GM12878 (cell line): ENCODE results near the gene FANCC. TPM values are rescaled to one million over a fixed set of nuclear protein-coding genes. Genes with fewer than 3 reads are reported as not detected.

Source experiments
- ATAC-seq: fragments of 200-7000 bp; cut with Tn5 transposase; 3 replicates; pipeline ENCODE4 v1.9.1; 2020; ENCODE audit warnings: mild to moderate bottlenecking, moderate library complexity
- BruUV-seq: library from RNA; stranded (reverse); fragments of 400-500 nt; replicated peaks from 2 replicates; lab custom pipeline; 2021; lab: Mats Ljungman, UMichigan
- CTCF ChIA-PET: fragments of 300-600 bp; sonication (Branson Sonifier 250); formaldehyde crosslinking; extraction: SDS; loops from one replicate; lab custom pipeline; 2021; ENCODE audit warnings: inconsistent platforms; lab: Yijun Ruan, JAX
- POLR2A ChIA-PET: fragments of 350-600 bp; formaldehyde crosslinking; extraction: SDS; loops from one replicate; lab custom pipeline; 2021; ENCODE audit warnings: inconsistent platforms; lab: Charles Lee
- RAD21 ChIA-PET: fragments of 300-600 bp; sonication (Branson Sonifier 250); formaldehyde crosslinking; loops from one replicate; lab custom pipeline; 2023; ENCODE audit warnings: antibody characterized with exemption; ENCODE audit not compliant: unreplicated experiment; lab: Charles Lee
- SMC1A ChIA-PET: fragments of 300-600 bp; sonication (Branson Sonifier 250); formaldehyde crosslinking; loops from one replicate; lab custom pipeline; 2023; ENCODE audit not compliant: unreplicated experiment, uncharacterized antibody; lab: Charles Lee
- DNase-seq: peaks from one replicate; pipeline ENCODE4 v3.0.0-alpha.2; 2011; ENCODE audit warnings: low read depth, low spot score
- FAIRE-seq: peaks from 3 replicates; lab custom pipeline; 2011; peaks lifted over from hg19 to GRCh38; lab: Jason Lieb, UNC
- H2AFZ ChIP-seq: 2 replicates; pipeline ENCODE4 v1.6.0; 2011; ENCODE audit warnings: low read depth, low read length, control low read depth; ENCODE audit not compliant: control insufficient read depth
- H3K27ac ChIP-seq: 2 replicates; pipeline ENCODE4 v1.5.1; 2011; ENCODE audit warnings: control low read depth; ENCODE audit not compliant: control insufficient read depth, insufficient read depth
- H3K27me3 ChIP-seq, 2 experiments: replicated peaks in 1 of 2; 2 replicates each; pipeline versions ENCODE4 v1.6.0 to v1.6.1; 2011; ENCODE audit warnings: low read length in 1 of 2; ENCODE audit not compliant: control insufficient read depth in 2 of 2, insufficient read depth in 2 of 2
- H3K36me3 ChIP-seq, 2 experiments: 2 replicates each; pipeline ENCODE4 v1.5.1; 2011; ENCODE audit warnings: low read length in 1 of 2; ENCODE audit not compliant: control insufficient read depth in 2 of 2, insufficient read depth in 2 of 2
- H3K4me1 ChIP-seq: 2 replicates; pipeline ENCODE4 v1.6.1; 2011; ENCODE audit warnings: mild to moderate bottlenecking, low read length, moderate library complexity, mixed read lengths; ENCODE audit not compliant: control insufficient read depth, insufficient read depth
- H3K4me2 ChIP-seq: 2 replicates; pipeline ENCODE4 v1.6.0; 2011; ENCODE audit warnings: control low read depth; ENCODE audit not compliant: control insufficient read depth, insufficient read depth
- H3K4me3 ChIP-seq: fragments of 200-600 bp; sonication (generic); 2 replicates; pipeline ENCODE4 v1.5.1; 2016
- H3K79me2 ChIP-seq: 2 replicates; pipeline ENCODE4 v1.6.0; 2011; ENCODE audit warnings: low read length; ENCODE audit not compliant: control insufficient read depth, insufficient read depth
- H3K9ac ChIP-seq: 2 replicates; pipeline ENCODE4 v1.8.0; 2011; ENCODE audit warnings: low read length, control low read depth, mixed read lengths; ENCODE audit not compliant: control insufficient read depth, insufficient read depth
- H3K9me3 ChIP-seq: replicated peaks from 3 replicates; pipeline ENCODE4 v1.5.1; 2011; ENCODE audit warnings: mild to moderate bottlenecking, low read length; ENCODE audit not compliant: control insufficient read depth, insufficient read depth
- H4K20me1 ChIP-seq: 2 replicates; pipeline ENCODE4 v1.6.0; 2011; ENCODE audit not compliant: control insufficient read depth, insufficient read depth
- BCL11A ChIP-seq: IDR thresholded peaks from 2 replicates; pipeline ENCODE4 v1.6.1; 2011; ENCODE audit warnings: low read depth, low read length
- CUX1 ChIP-seq: IDR thresholded peaks from 2 replicates; pipeline ENCODE4 v1.6.1; 2012; ENCODE audit warnings: improper control_type of control experiment, low read depth, low read length; ENCODE audit not compliant: insufficient replicate concordance
- JUND ChIP-seq: IDR thresholded peaks from 2 replicates; pipeline ENCODE4 v1.6.1; 2012; ENCODE audit warnings: low read depth, mild to moderate bottlenecking, low read length, improper control_type of control experiment, moderate library complexity
- KAT2A ChIP-seq: conservative IDR thresholded peaks from 2 replicates; pipeline ENCODE4 v1.6.1; 2011; ENCODE audit warnings: low read depth, low read length; ENCODE audit not compliant: control insufficient read depth
- NFXL1 ChIP-seq: fragments of 450-650 bp; IDR thresholded peaks from 2 replicates; pipeline ENCODE4 v1.6.1; 2017; ENCODE audit warnings: antibody characterized with exemption, mild to moderate bottlenecking, borderline replicate concordance
- NR2C1 ChIP-seq: fragments of 450-650 bp; IDR thresholded peaks from 2 replicates; pipeline ENCODE4 v1.6.1; 2017; ENCODE audit warnings: antibody characterized with exemption, mild to moderate bottlenecking, moderate library complexity
- NR2C2 ChIP-seq: IDR thresholded peaks from 2 replicates; pipeline ENCODE4 v1.6.1; 2011; ENCODE audit warnings: borderline replicate concordance, low read depth; ENCODE audit not compliant: control insufficient read depth, insufficient read length
- POLR2A ChIP-seq: IDR thresholded peaks from 2 replicates; pipeline ENCODE4 v1.6.1; 2011; ENCODE audit warnings: low read depth, mild to moderate bottlenecking, low read length
- SIN3A ChIP-seq: IDR thresholded peaks from 2 replicates; pipeline ENCODE4 v1.6.1; 2012; ENCODE audit warnings: low read depth, low read length, improper control_type of control experiment
- SMAD5 ChIP-seq: IDR thresholded peaks from 2 replicates; pipeline ENCODE4 v1.6.1; 2016; ENCODE audit warnings: antibody characterized with exemption, low read depth
- USF2 ChIP-seq: IDR thresholded peaks from 2 replicates; pipeline ENCODE4 v1.6.1; 2011; ENCODE audit warnings: low read depth, low read length, improper control_type of control experiment, borderline replicate concordance
- YY1 ChIP-seq: IDR thresholded peaks from 2 replicates; pipeline ENCODE4 v1.6.1; 2011; ENCODE audit warnings: low read depth, mild to moderate bottlenecking, low read length
- ZBED1 ChIP-seq: IDR thresholded peaks from 2 replicates; pipeline ENCODE4 v1.6.1; 2016; ENCODE audit warnings: borderline replicate concordance
- ZBTB33 ChIP-seq: fragments of 450-650 bp; IDR thresholded peaks from 2 replicates; pipeline ENCODE4 v1.6.1; 2017; ENCODE audit warnings: mild to moderate bottlenecking
- ZNF622 ChIP-seq: fragments of 450-650 bp; IDR thresholded peaks from 2 replicates; pipeline ENCODE4 v1.6.1; 2017; ENCODE audit warnings: mild to moderate bottlenecking, inconsistent platforms
- WGBS: methylation state at CpG from one replicate; pipeline ENCODE4 v1.1.6; 2016; ENCODE audit warnings: low lambda C conversion rate; ENCODE audit not compliant: insufficient replicate concordance, insufficient coverage; ENCODE audit errors: missing lambda C conversion rate; 5-methylcytosine and 5-hydroxymethylcytosine counted together
- in situ Hi-C: fragments of 300-500 bp; cut with MboI; formaldehyde crosslinking; loops from 9 replicates; pipeline ENCODE4 v1.14.3; 2018; ENCODE audit warnings: mixed read lengths
- intact Hi-C: fragments of 100-400 bp; cut with micrococcal nuclease; formaldehyde crosslinking; loops from one replicate; pipeline ENCODE4 v1.14.2; 2022; ENCODE audit not compliant: unreplicated experiment
- polyA plus RNA-seq, 11 experiments: library from polyadenylated mRNA; depleted of rRNA in 4 of 11; unstranded in 6 of 11; stranded (reverse) in 5 of 11; fragments of >200 nt; fragmentation: Nextera tagmentation in 4 of 11; fragmentation: Illumina TruSeq in 1 of 11; extraction: Ambion mirVana in 4 of 11; extraction: Trizol in 1 of 11; gene quantifications; 1 replicate in 1 of 11; 2 replicates in 10 of 11; pipeline versions ENCODE4 v1.2.1 to v1.2.3, GENCODE V29; 2011 to 2016; ENCODE audit warnings: inconsistent platforms in 2 of 11, missing spikeins in 2 of 11, low read depth in 1 of 11
- total RNA-seq, 4 experiments: library from RNA; depleted of rRNA in 3 of 4; stranded (reverse); fragments of >200 nt in 3 of 4; fragmentation: Illumina TruSeq in 1 of 4; extraction: Trizol in 1 of 4; gene quantifications; 2 replicates each; pipeline versions ENCODE4 v1.2.1 to v1.2.3, GENCODE V29; 2013 to 2021

The FANCC gene
- total and polyA plus RNA-seq, 10 of the 15 experiments (the other 5 are each of a cell fraction or from before 2014, with no cell fraction given) = 1.2 to 16.8 (median 10.5) TPM

- TF ChIP-seq NR2C2 = no peak
- TF ChIP-seq NR2C1 = no peak
- no peak for TF ChIP-seq CUX1
- no peak for TF ChIP-seq SIN3A
Measured at GRCh38 chr9:95089257-95090022, 228.1 kb downstream of the FANCC start (continued).

- in situ Hi-C loops = no loop called here
- TF ChIP-seq BCL11A = no peak
- TF ChIP-seq NFXL1 = no peak
- TF ChIP-seq USF2 = no peak
- TF ChIP-seq POLR2A = no peak
- TF ChIP-seq ZBED1 = no peak
- TF ChIP-seq SMAD5 = no peak
- TF ChIP-seq JUND = no peak
- no peak for TF ChIP-seq ZNF622
- TF ChIP-seq ZBTB33 = no peak
- TF ChIP-seq KAT2A = no peak
- no peak for TF ChIP-seq YY1
Measured at GRCh38 chr9:95088421-95089161, 228.9 kb downstream of the FANCC start.

More at GRCh38 chr9:95088421-95089161, 228.9 kb downstream of the FANCC start:
- ChIA-PET CTCF (interaction anchor here (1.4 to 1.6 kb wide), 2 partner anchors 43 to 408 kb away, joined by 4 read pairs; no protein-coding TSS in a partner anchor), POLR2A (no interaction called here), SMC1A (no interaction called here), RAD21 (no interaction called here)
- intact Hi-C loops = no loop called here
- WGBS = 89% methylated on average over 25 of the region's 26 CpGs
- peaks cover 0 to 2% of the 10 kb centered on the region in 2 experiments; a peak in 2 of 4 replicates for H3K36me3 ChIP-seq
- no peaks in the 10 kb centered on the region for H3K9me3 ChIP-seq
- no peak overlapping the region for H3K9ac ChIP-seq
- FAIRE-seq (no peak), DNase-seq (no peak), ATAC-seq (no peak)
- BruUV-seq = no TSS peak
- no peaks in the 10 kb centered on the region for H3K79me2 ChIP-seq
- no peaks in the 10 kb centered on the region; the same call in 1 of the 2 replicates for H3K4me1 ChIP-seq
- no peaks in the 10 kb centered on the region for H3K27me3 ChIP-seq
- H3K27ac ChIP-seq = no peak overlapping the region
- no peak overlapping the region for H3K4me2 ChIP-seq
- H4K20me1 ChIP-seq = no peaks in the 10 kb centered on the region
- no peak overlapping the region for H2AFZ ChIP-seq
- H3K4me3 ChIP-seq = no peak overlapping the region
